Stimulated activated CD4-positive, alpha-beta T cell treated with anti-CD3 and anti-CD28 coated beads, Interleukin-12 subunit alpha, Interleukin-12 subunit beta, amount 100 ng/mL, for 48 hours (primary cell): Measurements from ENCODE around the gene ACAP3.

Experiments
- DNase-seq, 3 donors: peaks; one replicate each; pipeline ENCODE4 v3.0.0-alpha.2; 2020; ENCODE audit warnings: low read depth in 2 of 3, low spot score in 1 of 3

The ACAP3 gene

DNA sequence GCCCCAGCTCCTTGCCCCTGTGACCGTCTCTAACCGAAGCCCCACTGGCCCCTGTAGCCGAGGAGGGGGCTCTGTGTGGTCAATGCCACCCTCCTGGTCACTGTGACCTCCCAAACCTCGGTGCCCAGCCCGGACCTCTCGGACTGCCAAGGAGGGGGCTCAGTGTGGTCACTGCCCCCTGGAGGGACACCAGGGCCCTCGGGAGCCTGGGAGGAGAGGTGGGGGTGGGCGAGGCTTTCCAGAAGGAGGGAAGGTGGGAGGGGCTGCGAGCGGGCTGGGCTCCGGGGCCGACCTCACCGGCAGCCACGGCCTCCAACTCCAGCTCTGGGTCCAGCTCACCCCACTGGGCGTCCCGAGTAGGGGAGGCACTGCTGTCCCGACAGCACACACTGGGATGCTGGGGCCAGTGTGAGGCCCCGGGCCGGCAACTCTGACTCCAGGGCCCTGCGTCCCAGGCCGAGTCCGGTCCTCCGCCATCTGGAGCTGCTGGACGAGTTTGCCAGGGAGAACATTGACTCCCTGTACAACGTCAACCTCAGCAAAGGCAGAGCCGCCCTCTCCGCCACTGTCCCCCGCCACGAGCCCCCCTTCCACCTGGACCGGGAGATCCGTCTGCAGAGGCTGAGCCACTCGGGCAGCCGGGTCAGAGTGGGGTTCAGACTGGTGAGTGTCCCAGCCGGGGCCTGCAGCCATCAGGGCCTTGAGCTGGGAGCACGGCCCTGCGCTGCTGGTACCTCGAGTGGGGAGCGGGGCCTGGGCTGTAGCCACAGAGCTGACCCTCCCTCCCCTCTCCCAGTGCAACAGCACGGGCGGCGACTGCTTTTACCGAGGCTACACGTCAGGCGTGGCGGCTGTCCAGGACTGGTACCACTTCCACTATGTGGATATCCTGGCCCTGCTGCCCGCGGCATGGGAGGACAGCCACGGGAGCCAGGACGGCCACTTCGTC, 21.1 kb downstream of the ACAP3 start:
- DNase-seq, result no peak

DNA sequence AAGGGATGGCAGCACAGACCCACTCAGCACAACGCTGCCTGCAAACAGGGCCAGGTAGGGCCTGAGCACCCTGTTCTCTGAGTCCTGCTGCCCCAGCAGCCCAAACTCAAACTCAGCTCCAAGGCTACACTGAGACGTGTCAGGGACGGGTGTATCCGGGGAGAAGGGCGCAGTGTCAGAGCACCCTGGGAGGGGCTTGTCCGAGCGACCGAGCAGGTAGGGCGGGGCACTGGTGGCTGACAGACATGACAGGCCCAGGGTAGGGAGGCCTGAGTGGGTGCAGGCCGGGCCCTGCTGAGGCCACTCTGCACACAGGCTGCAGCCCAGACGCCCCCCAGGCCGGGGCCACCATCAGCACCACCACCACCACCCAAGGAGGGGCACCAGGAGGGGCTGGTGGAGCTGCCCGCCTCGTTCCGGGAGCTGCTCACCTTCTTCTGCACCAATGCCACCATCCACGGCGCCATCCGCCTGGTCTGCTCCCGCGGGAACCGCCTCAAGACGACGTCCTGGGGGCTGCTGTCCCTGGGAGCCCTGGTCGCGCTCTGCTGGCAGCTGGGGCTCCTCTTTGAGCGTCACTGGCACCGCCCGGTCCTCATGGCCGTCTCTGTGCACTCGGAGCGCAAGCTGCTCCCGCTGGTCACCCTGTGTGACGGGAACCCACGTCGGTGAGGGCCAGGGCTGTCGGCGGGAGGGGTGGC, 22.0 kb downstream of the ACAP3 start:
- DNase-seq, result no peak

DNA sequence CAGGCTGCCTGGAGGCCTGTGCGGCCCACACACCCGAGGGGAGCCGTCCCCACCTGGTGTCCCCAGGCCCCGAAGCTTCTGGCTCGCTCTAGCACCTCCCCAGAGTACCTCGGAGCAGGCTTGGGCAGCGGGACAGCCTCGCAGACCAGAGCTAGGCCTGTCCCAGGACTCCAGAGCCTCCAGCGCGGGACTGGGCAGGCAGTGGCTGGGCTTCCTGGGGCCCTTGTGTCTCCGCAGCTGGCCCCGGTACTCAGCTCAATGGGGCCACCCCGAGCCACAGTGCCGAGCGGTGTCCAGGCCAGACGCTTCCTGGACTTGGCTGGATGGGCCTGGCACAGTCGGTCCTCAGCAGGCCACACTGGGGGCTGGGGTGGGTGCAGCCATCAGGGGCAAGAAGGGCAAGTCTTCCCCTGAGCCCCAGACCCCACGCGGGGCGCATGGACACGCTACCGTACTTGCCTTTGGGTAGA, 22.6 kb downstream of the ACAP3 start:
- no peak for DNase-seq

GRCh38 chr1:1284221-1285101, 23.3 kb downstream of the ACAP3 start:
- DNase-seq, result no peak

DNA sequence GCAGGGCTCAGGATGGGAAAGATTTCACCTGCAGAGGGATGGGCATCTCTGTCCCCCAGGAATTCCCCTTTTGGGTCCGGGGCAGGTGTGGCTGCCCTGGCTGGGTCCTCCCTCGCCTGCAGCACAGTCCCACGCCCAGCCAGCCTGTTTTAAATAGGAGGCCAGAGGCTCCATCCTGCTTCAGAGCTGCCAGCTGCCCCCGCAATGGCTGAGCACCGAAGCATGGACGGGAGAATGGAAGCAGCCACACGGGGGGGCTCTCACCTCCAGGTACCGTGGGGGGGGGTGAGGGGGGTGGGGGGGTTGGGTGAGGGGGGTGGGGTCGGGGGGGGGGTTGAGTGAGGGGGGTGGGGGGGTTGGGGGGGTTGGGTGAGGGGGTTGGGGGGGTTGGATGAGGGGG, 23.9 kb downstream of the ACAP3 start:
- DNase-seq, result no peak

DNA sequence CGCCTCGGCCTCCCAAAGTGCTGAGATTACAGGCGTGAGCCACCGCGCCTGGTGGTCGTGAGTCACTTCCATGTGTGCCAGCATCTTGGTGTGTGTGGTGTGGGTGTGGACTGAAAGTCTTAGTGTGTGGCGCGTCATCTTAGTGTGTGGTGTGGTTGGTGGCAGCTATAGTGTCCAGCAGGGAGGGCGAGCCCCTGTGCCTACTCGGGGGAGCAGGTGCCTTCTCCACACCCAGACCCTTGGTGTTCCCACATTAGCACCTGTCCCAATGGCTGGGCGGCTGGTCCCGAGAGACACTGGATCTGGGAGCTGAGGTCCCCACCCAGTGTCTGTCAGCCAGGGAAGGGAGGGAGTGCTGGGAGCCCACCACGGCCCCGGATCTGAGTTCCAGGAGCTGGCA, 24.7 kb downstream of the ACAP3 start:
- DNase-seq, result no peak

DNA sequence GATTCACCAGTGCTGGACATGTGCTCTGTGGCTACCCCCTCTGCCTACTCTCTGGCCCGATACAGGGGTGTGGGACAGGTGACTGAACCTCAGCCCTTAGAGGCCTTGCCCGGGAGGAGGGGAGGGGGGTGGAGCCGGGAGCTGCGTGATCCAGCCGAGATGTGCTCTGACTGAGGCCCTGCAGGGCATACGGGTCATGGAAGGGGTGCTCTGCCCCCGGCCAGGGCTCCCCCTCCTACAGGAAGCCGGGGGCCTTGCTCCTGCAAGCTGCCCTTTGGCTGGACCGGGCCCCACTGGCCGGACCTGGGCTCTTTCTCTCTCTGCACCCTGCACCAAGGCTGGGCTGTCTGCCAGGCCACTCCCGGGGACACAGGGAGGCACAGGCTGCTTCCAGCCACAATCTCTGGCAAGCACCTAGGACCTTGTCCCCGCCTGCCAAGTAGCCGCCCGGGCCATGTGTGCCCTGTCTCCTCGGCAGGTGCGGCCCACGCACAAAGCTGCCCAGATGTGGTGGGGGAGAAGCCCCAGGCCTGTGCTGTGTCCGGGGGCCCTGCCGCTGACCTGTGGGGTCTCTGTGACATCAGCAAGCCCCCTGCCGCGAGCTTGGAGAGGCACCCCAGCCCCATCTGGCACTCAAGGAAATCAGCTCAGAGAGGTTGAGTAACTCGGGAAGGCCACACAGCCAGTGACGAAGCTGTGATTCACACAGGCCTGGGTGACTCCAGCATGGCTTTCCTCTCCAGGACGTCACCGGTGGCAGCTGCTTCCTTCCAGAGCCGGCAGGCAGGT, 26.0 kb downstream of the ACAP3 start:
- DNase-seq, result no peak

GRCh38 chr1:1280782-1281481, 26.8 kb downstream of the ACAP3 start:
- no peak for DNase-seq

DNA sequence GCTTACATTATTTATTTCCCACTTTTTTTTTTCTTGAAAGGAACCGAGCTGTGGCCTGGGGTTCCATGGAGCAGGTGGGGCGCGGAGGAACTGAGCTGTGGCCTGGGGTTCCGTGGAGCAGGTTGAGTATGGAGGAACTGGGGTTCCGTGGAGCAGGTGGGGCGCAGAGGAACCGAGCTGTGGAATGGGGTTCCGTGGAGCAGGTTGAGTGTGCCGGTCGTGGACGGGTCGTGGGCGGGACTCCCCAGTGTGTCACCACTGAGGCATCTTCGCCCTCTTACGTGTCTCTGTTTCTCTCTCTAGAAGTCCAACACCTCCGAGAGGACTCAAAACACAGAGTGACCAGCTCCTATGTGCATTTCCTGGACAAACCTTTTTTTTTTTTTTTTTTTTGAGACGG, 28.7 kb downstream of the ACAP3 start:
- DNase-seq, result no peak

DNA sequence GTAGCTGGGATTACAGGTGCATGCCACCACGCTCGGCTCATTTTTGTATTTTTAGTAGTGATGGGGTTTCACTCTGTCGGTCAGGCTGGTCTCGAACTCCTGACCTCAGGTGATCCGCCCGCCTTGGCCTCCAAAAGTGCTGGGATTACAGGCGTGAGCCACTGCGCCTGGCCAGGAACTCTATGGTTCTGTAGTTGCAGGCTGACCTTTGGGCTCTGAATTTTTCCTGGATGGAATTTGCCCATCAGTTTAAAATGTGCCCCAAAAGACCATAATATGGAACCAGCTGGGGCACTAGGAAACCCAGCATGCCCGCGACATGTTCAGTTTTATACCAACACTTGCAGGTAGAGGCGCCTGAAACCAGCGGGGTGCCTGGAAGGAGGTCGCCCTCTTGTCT, 29.1 kb downstream of the ACAP3 start:
- DNase-seq, result no peak

DNA sequence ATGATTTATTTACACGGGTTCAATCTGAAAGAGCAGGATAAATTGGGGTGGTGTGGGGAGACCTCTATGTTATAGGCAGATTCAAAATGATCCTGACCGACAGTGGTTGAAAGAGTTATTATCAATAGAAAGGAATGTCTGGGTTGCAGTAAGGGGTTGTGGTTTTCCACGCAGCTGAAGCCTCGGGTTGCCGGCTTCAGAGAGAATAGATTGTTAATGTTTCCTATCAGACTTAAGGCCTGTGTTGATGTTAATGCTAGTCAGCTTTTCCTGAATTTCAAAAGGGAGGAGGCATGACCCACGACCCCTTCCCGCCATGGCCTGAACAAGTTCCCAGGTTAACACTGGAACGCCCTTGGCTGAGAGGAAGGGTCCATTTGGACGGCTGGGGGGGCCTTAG, 31.9 kb downstream of the ACAP3 start:
- no peak for DNase-seq

DNA sequence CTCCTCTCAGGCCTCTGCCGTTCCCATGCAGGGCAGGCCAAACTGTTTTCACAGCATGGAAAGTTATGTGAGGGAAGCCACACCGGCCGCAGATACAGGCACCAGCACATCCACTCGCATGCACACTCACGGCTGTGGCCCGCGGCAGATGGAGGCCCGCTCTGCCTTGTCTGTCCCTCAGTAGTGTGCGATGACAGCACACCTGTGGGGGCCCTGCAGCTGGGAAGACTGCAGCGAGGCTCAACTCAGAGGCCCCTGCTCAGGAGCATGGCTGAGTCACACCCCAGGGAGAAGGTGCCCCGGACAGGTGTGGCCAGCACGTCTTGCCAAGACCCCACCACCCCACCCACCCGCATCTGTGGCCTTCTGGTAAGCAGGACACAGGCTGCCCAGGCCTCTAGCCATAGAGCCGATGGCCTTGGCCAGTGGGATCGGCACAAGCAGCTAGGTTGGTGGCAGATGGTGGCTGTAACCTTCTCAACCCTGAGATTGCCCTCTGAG, 32.7 kb downstream of the ACAP3 start:
- DNase-seq, result no peak

DNA sequence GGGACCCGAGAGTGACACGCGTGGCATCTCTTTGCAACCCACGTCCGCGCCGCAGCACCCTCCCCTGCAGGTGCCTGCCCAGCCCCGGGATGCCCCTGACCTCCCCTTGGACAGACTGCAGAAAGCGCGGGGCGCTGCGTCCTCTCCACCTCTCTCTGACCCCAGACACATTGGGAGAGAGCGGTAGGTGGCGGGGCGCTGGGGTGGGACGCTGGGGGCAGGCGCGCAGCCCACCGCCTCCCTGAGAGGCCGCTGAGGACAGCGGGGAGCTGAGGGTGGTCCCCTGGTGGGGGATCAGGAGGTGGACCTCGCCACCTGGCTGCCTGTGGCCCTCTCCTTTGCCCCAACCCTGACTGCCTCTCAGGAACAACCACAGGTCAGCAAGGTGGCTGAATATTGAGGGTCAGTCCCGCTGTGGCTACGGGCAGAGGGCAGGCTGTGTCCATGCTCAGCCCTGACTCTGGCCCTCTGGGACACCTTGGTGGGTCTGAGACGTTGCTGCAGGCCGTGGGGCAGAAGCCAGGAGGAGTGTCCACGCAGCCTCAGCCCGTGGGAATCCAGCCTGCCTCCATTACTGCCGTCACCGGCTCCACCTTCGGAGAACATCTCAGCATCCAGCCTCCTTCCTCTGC, 33.3 kb downstream of the ACAP3 start:
- DNase-seq, result no peak

DNA sequence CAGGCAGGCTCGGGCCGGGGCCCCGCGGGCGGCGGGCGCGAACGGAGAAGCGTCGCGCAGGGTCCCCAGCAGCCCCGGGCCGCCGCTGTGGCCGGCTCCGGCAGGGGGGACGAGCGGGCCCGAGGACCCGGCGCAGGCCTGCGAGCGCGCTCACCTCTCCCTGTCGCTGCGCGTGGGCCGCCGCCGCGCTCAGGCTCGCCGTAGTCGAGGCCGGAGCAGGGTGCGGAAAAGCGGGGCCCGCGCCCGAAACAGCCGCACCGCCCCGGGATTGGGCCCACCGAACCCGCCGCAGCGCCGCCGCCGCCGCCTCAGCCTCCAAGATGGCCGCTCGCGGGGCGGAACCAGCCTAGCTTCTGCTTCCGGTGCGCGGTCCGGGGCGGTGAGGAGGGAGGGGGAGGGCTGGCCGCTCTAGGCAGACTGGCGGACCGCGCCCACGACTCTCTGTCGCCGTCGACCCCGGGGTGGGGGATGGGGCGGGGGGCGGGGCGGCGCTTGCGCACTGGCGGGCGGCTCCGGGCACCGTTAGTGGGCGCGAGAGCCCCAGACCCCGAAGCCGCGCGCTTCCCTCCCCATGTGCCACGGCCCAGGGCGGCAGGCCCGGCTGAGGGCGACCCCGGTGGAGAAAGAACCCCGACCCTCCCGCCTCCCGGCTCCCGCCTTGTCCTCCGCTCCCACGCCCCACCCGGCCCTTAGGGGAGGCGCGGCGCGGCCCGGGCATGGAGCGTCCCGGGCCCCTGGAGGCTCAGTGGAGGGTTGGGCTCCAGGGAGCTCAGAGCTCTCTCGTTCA, 34.0 kb downstream of the ACAP3 start, which contains the start of gene UBE2J2:
TSS of gene UBE2J2 (minus strand) at position 343 of the 787 bp plus-strand sequence. CDS start 5,862 bp downstream, outside the sequence.
- peak; percentile 89 to 94 (median 91) for DNase-seq

DNA sequence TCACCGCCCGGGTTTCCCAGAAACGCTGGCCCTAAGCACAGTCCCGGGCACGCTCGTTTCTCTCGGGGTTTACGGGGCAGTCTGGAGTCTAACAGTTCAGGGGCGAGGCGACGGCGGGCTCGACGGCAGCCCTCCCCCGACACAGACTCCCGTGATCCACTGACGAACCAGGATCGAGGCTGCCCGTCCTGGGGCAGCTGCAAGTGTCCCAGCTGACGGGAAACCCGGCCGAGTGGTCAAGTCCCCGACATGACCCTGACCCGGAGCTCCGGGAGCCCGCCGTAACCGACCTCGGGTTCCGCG, 34.6 kb downstream of the ACAP3 start:
- DNase-seq, result no peak

DNA sequence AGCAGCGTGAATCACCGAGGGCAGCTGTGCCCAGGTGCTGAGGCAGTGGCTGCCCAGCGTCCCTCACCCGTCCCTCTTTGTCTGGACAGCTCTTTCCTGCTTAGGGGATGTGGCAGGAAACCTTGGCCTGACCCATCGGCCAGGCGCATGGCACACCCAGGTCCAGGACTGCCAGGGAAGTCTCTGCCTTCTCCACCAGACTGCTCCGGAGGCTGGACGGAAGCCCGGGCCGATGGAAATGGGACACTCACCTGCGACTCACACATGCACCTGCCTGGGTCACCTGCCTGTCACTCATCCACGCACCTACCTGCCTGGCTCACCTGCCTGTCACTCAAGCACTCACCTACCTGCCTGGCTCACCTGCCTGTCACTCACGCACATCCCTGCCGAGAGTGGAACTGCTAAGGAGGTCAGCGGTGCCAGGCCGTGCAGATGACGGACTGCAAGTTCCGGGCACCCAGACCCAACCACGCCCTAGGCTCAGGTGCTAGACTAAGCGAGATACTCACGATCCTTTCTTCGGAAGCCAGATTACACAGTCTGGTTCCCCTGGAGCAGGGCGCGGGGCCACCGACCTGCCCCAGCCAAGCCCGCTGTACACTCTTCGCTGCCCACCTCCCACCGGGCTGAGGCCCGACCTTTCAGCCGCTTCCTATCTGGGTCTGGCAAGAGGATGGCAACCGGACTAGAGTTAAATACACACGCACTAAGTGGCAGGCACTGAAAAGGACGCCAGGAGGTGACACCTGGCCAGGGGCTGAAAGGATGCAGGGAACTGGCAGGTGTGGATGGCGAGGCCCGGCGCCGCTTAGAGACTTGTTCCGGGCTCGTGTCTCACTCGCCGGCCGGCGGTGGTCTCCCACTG, 35.2 kb downstream of the ACAP3 start:
- DNase-seq, result no peak

DNA sequence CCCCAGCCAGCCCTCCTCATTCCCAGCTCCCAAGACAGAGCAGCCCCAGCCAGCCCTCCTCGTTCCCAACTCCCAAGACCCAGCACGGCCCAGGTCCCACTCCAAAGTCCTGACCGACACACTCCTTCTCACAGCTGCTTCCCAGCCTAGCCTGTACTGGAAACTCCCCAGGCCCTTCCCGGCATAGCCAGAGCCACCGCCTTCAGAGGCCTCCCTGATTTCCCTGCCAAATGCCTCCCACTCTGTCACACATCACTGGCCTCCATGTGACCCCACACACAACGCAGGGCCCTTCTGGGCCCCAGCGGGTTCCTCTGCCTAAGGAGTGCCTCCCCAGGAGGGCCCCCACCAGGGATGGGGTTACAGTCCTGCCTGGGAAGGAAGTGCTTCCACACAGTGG, 36.9 kb downstream of the ACAP3 start:
- no peak for DNase-seq

DNA sequence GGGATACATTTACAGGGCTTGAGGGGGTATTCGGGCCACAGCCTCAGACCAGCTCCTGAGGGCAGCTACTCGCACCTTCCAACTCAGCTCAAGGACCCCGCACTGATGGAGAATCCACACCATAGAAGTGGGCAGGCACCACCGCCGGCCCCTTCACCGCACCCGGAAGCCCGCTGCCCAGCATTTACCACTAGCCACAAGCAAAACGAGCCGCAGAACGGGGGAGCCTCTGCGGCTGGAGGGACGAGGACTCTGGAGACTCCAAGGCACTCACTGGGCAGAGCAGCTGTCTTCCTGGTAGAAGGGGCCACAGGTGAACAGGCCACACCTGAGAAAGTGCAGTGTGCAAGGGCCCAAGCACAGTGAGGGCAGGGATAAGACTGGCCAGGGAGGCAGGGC, 39.4 kb downstream of the ACAP3 start:
- DNase-seq, result no peak
